Measurements from ENCODE around the gene FAAH.
"Not testable (repeated sequence)": the region's sequence is repeated elsewhere in the genome, so short reads cannot be mapped to it uniquely, and the experiment has no call there.

FAAH gene

GRCh38 chr1:46394108-46394871, at the start of gene FAAH:
Gene FAAH, plus strand, starts transcription at chr1:46394317. Its CDS starts 32 bp downstream, at chr1:46394349.
- DNase-seq (ENCODE audit: low spot score): no peak

- no peak for DNase-seq (ENCODE audit: low spot score)
Measured at GRCh38 chr1:46344481-46344880, 49.6 kb upstream of the FAAH start.

DNA sequence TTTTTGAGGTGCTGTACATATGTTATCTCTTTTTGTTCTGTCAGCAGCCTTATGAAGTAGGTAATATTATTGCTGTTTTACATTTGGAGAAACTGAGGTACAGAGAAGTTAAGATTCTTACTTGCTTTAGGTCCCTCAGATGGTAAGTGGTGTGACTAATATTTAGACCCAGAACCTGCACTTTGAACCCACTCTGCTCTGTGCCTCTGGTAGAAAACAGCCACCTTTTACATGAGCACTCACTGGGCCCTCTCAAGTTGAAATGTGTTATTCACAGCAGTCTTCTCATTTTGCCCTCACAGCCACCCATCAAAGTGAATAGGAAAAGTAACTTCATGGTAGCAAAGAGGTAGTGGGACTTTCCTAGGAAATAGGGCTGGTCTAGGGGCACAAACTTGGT, 48.8 kb upstream of the FAAH start:
- DNase-seq (ENCODE audit: low spot score): no peak

- DNase-seq (ENCODE audit: low spot score): no peak
Measured at GRCh38 chr1:46352363-46352762, 41.8 kb upstream of the FAAH start.

DNA sequence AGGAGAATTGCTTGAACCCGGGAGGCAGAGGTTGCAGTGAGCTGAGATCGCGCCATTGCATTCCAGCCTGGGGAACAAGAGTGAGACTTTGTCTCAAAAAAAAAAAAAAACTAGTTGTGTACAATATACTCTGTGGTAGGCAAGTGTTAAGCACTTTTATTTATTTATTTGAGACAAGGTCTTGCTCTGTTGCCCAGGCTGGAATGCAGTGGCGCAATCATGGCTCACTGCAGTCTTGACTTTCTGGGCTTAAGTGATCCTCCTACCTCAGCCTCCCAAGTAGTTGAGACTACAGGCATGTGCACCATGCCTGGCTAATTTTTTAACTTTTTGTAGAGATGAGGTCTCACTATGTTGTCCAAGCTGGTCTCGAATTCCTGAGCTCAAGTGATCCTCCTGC, 38.2 kb upstream of the FAAH start:
- not testable (repeated sequence) for DNase-seq (ENCODE audit: low spot score)

GRCh38 chr1:46362158-46362557, 32.0 kb upstream of the FAAH start:
- DNase-seq (ENCODE audit: low spot score): no peak

GRCh38 chr1:46363121-46363520, 31.0 kb upstream of the FAAH start:
- no peak for DNase-seq (ENCODE audit: low spot score)

DNA sequence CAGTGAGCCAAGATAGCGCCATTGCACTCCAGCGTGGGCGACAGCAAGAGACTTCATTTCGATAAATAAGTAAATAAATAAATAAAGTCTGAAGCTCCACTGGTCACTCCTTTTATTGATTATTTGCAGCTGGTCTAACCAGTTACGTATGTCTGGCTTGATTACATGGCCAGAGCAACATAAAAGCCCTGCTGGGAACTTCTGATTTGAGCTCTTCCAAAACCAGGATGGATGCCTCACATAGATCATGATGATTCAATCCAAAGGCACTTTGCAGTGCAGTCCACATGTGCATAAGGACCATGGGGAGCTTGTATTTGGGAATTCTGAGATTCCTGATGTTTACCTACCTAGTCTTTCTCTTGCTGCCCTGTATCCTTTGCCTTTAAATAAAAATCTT, 29.5 kb upstream of the FAAH start:
- no peak for DNase-seq (ENCODE audit: low spot score)

- DNase-seq (ENCODE audit: low spot score): not testable (repeated sequence)
Measured at GRCh38 chr1:46365796-46366195, 28.3 kb upstream of the FAAH start.

GRCh38 chr1:46367072-46367471, 27.0 kb upstream of the FAAH start:
- no peak for DNase-seq (ENCODE audit: low spot score)

- not testable (repeated sequence) for DNase-seq (ENCODE audit: low spot score)
Measured at GRCh38 chr1:46367701-46368100, 26.4 kb upstream of the FAAH start.

GRCh38 chr1:46368791-46369190, 25.3 kb upstream of the FAAH start:
- DNase-seq (ENCODE audit: low spot score): no peak

- no peak for DNase-seq (ENCODE audit: low spot score)
Measured at GRCh38 chr1:46369542-46370213, 24.4 kb upstream of the FAAH start.

GRCh38 chr1:46370214-46370633, 23.9 kb upstream of the FAAH start:
- DNase-seq (ENCODE audit: low spot score): no peak

GRCh38 chr1:46372431-46372830, 21.7 kb upstream of the FAAH start:
- DNase-seq (ENCODE audit: low spot score): no peak

GRCh38 chr1:46379996-46380395, 14.1 kb upstream of the FAAH start:
- DNase-seq (ENCODE audit: low spot score): no peak

DNA sequence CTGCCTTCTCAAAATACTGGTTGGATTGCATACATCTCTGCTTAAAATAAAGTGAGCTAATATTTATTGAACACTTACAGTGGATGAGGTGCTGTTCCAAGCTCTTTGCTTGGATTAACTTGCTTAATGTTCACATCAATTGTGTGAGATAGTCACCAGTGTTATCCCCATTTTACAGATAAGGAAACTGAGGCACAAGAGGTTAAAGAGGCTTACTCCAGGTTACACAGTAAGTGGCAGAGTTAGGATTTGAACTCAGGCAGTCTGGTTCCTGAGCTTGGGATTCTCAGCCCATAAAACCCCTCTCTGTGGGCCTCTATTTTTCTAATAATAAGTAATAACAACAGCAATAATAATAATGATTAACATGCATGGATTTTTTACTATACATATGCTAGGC, 13.6 kb upstream of the FAAH start:
- DNase-seq (ENCODE audit: low spot score): no peak

DNA sequence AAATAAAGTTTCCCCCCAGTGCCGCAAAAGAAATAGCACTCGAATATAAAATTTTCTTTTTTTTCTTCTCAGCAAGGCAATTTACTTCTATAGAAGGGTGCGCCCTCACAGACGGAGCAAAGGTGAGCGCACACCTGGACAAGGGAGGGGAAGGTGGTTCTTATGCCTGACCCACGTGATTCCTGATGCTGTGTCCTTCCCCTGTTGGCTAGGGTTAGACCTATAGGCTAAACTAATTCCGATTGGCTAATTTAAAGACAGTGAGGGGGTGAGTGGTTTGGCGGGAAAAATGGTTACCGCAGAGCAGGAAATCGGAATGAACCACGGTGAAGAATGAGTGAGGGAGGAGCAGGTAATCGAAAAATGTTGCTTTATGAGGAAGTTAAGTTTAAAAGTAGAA, 607 bp upstream of the FAAH start:
- no peak for DNase-seq (ENCODE audit: low spot score)

GRCh38 chr1:46394872-46395465, 852 bp downstream of the FAAH start:
- DNase-seq (ENCODE audit: low spot score): no peak

GRCh38 chr1:46396441-46397398, 2.6 kb downstream of the FAAH start:
- DNase-seq (ENCODE audit: low spot score): no peak

DNA sequence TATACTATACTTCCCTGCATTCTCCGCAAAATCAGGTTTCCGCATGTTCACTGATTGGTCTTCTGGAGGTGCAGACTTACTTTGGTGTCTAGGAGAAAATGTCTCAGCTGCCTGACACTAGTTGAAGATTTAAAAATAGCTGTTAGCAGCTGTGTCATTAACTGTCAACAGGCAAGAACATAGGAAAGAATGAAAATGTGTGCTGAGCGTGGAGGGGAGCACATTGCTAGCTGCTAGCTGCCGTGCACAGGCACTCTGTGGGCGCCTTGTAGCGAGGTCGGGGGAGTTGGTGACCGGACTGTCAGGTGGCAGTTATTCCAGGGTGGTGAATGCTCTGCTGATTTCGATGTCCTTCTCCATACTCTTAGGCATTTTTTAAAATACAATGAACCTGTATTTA, 5.2 kb downstream of the FAAH start:
- DNase-seq (ENCODE audit: low spot score): no peak

DNA sequence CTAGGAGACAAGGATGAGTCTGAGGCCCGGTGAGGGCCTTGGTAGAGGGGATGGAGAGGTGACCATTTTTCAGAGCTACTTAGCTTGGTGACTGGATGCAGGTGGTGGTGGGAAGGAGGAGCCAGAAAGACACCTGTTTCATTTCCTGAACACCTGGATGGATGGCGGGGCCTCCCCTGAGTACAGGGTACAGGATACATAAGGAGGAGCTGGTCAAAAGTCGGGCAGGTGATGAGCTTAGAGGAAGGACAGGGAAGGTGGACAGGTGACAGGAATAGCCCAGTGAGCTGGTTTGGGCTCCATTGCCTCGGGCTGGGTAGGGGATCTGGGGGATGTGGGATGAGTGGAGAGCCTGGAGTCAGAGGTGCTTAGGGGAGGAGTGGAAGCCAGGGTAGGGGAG, 6.3 kb downstream of the FAAH start:
- no peak for DNase-seq (ENCODE audit: low spot score)

Measured in COLO829 (cell line).